ENCODE data around the gene KIF26B.
A peak's percentile ranks its signal among the peaks of the same experiment; 100 is the strongest.

KIF26B gene

GRCh38 chr1:245645406-245645805 lies 490.6 kb downstream of the KIF26B start:
- Histone ChIP-seq H3K27me3 (ENCODE audit: insufficient read depth, insufficient read length) (peaks cover 14% of the 10 kb centered on the region), H3K4me3 (ENCODE audit: insufficient read length, low read depth) (no peak overlapping the region)

DNA sequence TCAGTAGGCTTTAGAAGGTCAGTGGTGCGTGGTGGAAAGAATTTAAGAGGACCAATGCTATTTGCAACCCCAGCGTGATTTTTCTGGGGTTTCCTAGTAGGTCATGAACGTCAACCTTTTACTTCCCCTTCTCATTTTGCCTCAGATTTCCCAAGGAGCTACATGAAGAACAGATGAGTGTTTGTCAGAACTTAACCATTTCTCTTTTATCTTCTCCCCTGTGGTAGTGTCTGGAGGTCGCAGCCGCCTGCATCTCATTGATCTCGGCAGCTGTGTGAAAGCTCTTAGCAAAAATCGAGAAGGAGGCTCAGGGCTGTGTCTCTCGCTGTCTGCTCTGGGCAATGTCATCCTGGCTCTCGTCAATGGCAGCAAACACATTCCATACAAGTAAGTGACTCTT lies 491.1 kb downstream of the KIF26B start:
- Histone ChIP-seq H3K9ac (ENCODE audit: insufficient read length, low read depth) (no peak overlapping the region), H3K27me3 (ENCODE audit: insufficient read depth, insufficient read length) (peaks cover 18% of the 10 kb centered on the region), H3K9me3 (ENCODE audit: insufficient read depth, low read length) (peaks cover 18% of the 10 kb centered on the region; the same call in 1 of the 2 replicates), H3K36me3 (ENCODE audit: insufficient read depth, insufficient read length, low read length) (no peaks in the 10 kb centered on the region), H3K4me1 (ENCODE audit: insufficient read depth, insufficient read length) (peaks cover 16% of the 10 kb centered on the region), H3K4me3 (ENCODE audit: insufficient read length, low read depth) (no peak overlapping the region)
- DNase-seq (ENCODE audit: low read depth, low spot score) = no peak
- TF ChIP-seq YY1 (IDR thresholded peaks at IDR 0.05; ENCODE audit: insufficient read depth, insufficient read length) (no peak), ZNF274 (IDR thresholded peaks at IDR 0.05; ENCODE audit: low read depth, low read length) (no peak), SUZ12 (IDR thresholded peaks at IDR 0.05; ENCODE audit: extremely low read depth, insufficient read depth, insufficient read length) (no peak)

More at GRCh38 chr1:245645406-245645805, 490.6 kb downstream of the KIF26B start:
- Histone ChIP-seq H3K4me1 (ENCODE audit: insufficient read depth, insufficient read length) (peaks cover 16% of the 10 kb centered on the region), H3K9ac (ENCODE audit: insufficient read length, low read depth) (no peak overlapping the region), H3K36me3 (ENCODE audit: insufficient read depth, insufficient read length, low read length) (no peaks in the 10 kb centered on the region), H3K9me3 (ENCODE audit: insufficient read depth, low read length) (peaks cover 19% of the 10 kb centered on the region; the same call in 1 of the 2 replicates)
- no peak for DNase-seq (ENCODE audit: low read depth, low spot score)
- no peak for TF ChIP-seq ZNF274 (IDR thresholded peaks at IDR 0.05; ENCODE audit: low read depth, low read length)
- no peak for TF ChIP-seq SUZ12 (IDR thresholded peaks at IDR 0.05; ENCODE audit: extremely low read depth, insufficient read depth, insufficient read length)
- TF ChIP-seq YY1 (IDR thresholded peaks at IDR 0.05; ENCODE audit: insufficient read depth, insufficient read length) = no peak

- Histone ChIP-seq H3K27me3 (ENCODE audit: insufficient read depth, insufficient read length) (peaks cover 23% of the 10 kb centered on the region), H3K36me3 (ENCODE audit: insufficient read depth, insufficient read length, low read length) (no peaks in the 10 kb centered on the region), H3K9ac (ENCODE audit: insufficient read length, low read depth) (no peak overlapping the region), H3K4me3 (ENCODE audit: insufficient read length, low read depth) (no peak overlapping the region), H3K4me1 (ENCODE audit: insufficient read depth, insufficient read length) (peaks cover 16% of the 10 kb centered on the region), H3K9me3 (ENCODE audit: insufficient read depth, low read length) (peaks cover 10% of the 10 kb centered on the region; the same call in 1 of the 2 replicates)
- peak; percentile 20 for DNase-seq (ENCODE audit: low read depth, low spot score)
- TF ChIP-seq ZNF274 (IDR thresholded peaks at IDR 0.05; ENCODE audit: low read depth, low read length) (no peak), YY1 (IDR thresholded peaks at IDR 0.05; ENCODE audit: insufficient read depth, insufficient read length) (no peak), SUZ12 (IDR thresholded peaks at IDR 0.05; ENCODE audit: extremely low read depth, insufficient read depth, insufficient read length) (no peak)
Observed at GRCh38 chr1:245648749-245649522, 494.2 kb downstream of the KIF26B start.

GRCh38 chr1:245649666-245650065 lies 494.9 kb downstream of the KIF26B start:
- Histone ChIP-seq H3K9ac (ENCODE audit: insufficient read length, low read depth) (no peak overlapping the region), H3K4me3 (ENCODE audit: insufficient read length, low read depth) (no peak overlapping the region), H3K4me1 (ENCODE audit: insufficient read depth, insufficient read length) (peaks cover 16% of the 10 kb centered on the region), H3K9me3 (ENCODE audit: insufficient read depth, low read length) (peaks cover 7% of the 10 kb centered on the region; the same call in 1 of the 2 replicates), H3K27me3 (ENCODE audit: insufficient read depth, insufficient read length) (peaks cover 23% of the 10 kb centered on the region), H3K36me3 (ENCODE audit: insufficient read depth, insufficient read length, low read length) (no peaks in the 10 kb centered on the region)
- TF ChIP-seq SUZ12 (IDR thresholded peaks at IDR 0.05; ENCODE audit: extremely low read depth, insufficient read depth, insufficient read length) (no peak), ZNF274 (IDR thresholded peaks at IDR 0.05; ENCODE audit: low read depth, low read length) (no peak), YY1 (IDR thresholded peaks at IDR 0.05; ENCODE audit: insufficient read depth, insufficient read length) (no peak)
- DNase-seq (ENCODE audit: low read depth, low spot score) = no peak

GRCh38 chr1:245650441-245650960 lies 495.7 kb downstream of the KIF26B start:
- peaks cover 7% of the 10 kb centered on the region; the same call in 1 of the 2 replicates for H3K9me3 ChIP-seq (ENCODE audit: insufficient read depth, low read length)
- H3K4me1 ChIP-seq (ENCODE audit: insufficient read depth, insufficient read length) = peaks cover 21% of the 10 kb centered on the region
- no peak overlapping the region for H3K9ac ChIP-seq (ENCODE audit: insufficient read length, low read depth)
- peaks cover 23% of the 10 kb centered on the region for H3K27me3 ChIP-seq (ENCODE audit: insufficient read depth, insufficient read length)
- no peak overlapping the region for H3K4me3 ChIP-seq (ENCODE audit: insufficient read length, low read depth)
- no peaks in the 10 kb centered on the region for H3K36me3 ChIP-seq (ENCODE audit: insufficient read depth, insufficient read length, low read length)
- no peak for DNase-seq (ENCODE audit: low read depth, low spot score)
- no peak for TF ChIP-seq SUZ12 (IDR thresholded peaks at IDR 0.05; ENCODE audit: extremely low read depth, insufficient read depth, insufficient read length)
- no peak for TF ChIP-seq YY1 (IDR thresholded peaks at IDR 0.05; ENCODE audit: insufficient read depth, insufficient read length)
- TF ChIP-seq ZNF274 (IDR thresholded peaks at IDR 0.05; ENCODE audit: low read depth, low read length) = no peak

- H3K9ac ChIP-seq (ENCODE audit: insufficient read length, low read depth) = no peak overlapping the region
- peaks cover 7% of the 10 kb centered on the region; the same call in 1 of the 2 replicates for H3K9me3 ChIP-seq (ENCODE audit: insufficient read depth, low read length)
Observed at GRCh38 chr1:245651093-245651492, 496.3 kb downstream of the KIF26B start.

GRCh38 chr1:245652116-245652515 lies 497.3 kb downstream of the KIF26B start:
- peaks cover 23% of the 10 kb centered on the region for H3K27me3 ChIP-seq (ENCODE audit: insufficient read depth, insufficient read length)
- TF ChIP-seq SUZ12 (IDR thresholded peaks at IDR 0.05; ENCODE audit: extremely low read depth, insufficient read depth, insufficient read length) (no peak), ZNF274 (IDR thresholded peaks at IDR 0.05; ENCODE audit: low read depth, low read length) (no peak), YY1 (IDR thresholded peaks at IDR 0.05; ENCODE audit: insufficient read depth, insufficient read length) (no peak)
- DNase-seq (ENCODE audit: low read depth, low spot score) = no peak
- H3K36me3 ChIP-seq (ENCODE audit: insufficient read depth, insufficient read length, low read length) = no peaks in the 10 kb centered on the region
- H3K9me3 ChIP-seq (ENCODE audit: insufficient read depth, low read length) = peaks cover 7% of the 10 kb centered on the region; the same call in 1 of the 2 replicates
- no peak overlapping the region for H3K9ac ChIP-seq (ENCODE audit: insufficient read length, low read depth)
- peaks cover 21% of the 10 kb centered on the region for H3K4me1 ChIP-seq (ENCODE audit: insufficient read depth, insufficient read length)
- no peak overlapping the region for H3K4me3 ChIP-seq (ENCODE audit: insufficient read length, low read depth)

More at GRCh38 chr1:245651093-245651492, 496.3 kb downstream of the KIF26B start:
- no peak for DNase-seq (ENCODE audit: low read depth, low spot score)
- Histone ChIP-seq H3K36me3 (ENCODE audit: insufficient read depth, insufficient read length, low read length) (no peaks in the 10 kb centered on the region), H3K4me3 (ENCODE audit: insufficient read length, low read depth) (no peak overlapping the region), H3K4me1 (ENCODE audit: insufficient read depth, insufficient read length) (peaks cover 21% of the 10 kb centered on the region), H3K27me3 (ENCODE audit: insufficient read depth, insufficient read length) (peaks cover 23% of the 10 kb centered on the region)
- no peak for TF ChIP-seq YY1 (IDR thresholded peaks at IDR 0.05; ENCODE audit: insufficient read depth, insufficient read length)
- TF ChIP-seq ZNF274 (IDR thresholded peaks at IDR 0.05; ENCODE audit: low read depth, low read length) = no peak
- TF ChIP-seq SUZ12 (IDR thresholded peaks at IDR 0.05; ENCODE audit: extremely low read depth, insufficient read depth, insufficient read length) = no peak

Data from NT2/D1 (cell line).